ENCODE results near the gene AATK. TPM values are rescaled to one million over a fixed set of nuclear protein-coding genes. Genes with fewer than 3 reads are reported as not detected.

AATK gene
- polyA plus RNA-seq, 1 donor (not counting 4 experiments of a cell fraction or from before 2014, with no cell fraction given): 0.16 TPM

DNA sequence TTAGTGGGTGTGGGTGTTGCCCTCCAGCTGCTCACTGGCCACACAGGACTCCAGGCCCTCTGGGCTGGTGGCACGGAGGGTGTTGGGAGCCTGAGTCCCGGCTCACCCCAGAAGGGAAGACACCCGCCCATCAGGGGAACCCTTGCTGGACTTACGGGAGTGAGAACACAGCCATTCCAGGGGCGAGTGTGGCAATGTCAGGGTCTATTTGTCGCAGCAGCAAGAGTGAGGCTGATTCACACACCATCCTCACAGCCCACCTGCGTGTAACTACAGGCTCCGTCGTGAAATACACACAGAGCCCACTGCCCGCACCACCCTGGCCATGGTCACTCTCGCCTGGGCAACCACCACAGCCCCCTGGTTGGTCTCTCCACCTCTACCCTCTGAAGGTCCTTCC is 17.8 kb upstream of the AATK start:
- no peak overlapping the region for H3K27ac ChIP-seq (ENCODE audit: control insufficient read depth, insufficient read depth, low read length)
- no peak for FAIRE-seq
- TF ChIP-seq CTCF (optimal IDR thresholded peaks at IDR 0.05 in 1 of 3, IDR thresholded peaks at IDR 0.05 in 1 of 3, conservative IDR thresholded peaks at IDR 0.05 in 1 of 3; ENCODE audit: extremely low read depth in 1 of 3, insufficient read depth in 2 of 3, low read length in 3 of 3) (no peak), EZH2 (IDR thresholded peaks at IDR 0.05; ENCODE audit: low read length) (no peak)
- no peak overlapping the region for H3K9ac ChIP-seq (ENCODE audit: control insufficient read depth, extremely low read depth, insufficient read depth, low read length)
- H2AFZ ChIP-seq (ENCODE audit: control insufficient read depth, low read length): no peak overlapping the region
- no peak for DNase-seq (ENCODE audit: low read depth, low spot score)
- no peaks in the 10 kb centered on the region for H4K20me1 ChIP-seq (ENCODE audit: control insufficient read depth, extremely low read depth, insufficient read depth, low read length)
- H3K36me3 ChIP-seq (ENCODE audit: control insufficient read depth in 2 of 2, extremely low read depth in 1 of 2, insufficient read depth in 2 of 2, low read length in 2 of 2): no peaks in the 10 kb centered on the region
- H3K27me3 ChIP-seq (ENCODE audit: control insufficient read depth, extremely low read depth, insufficient read depth, low read length): peaks cover 7% of the 10 kb centered on the region
- H3K4me1 ChIP-seq (ENCODE audit: control insufficient read depth, extremely low read depth, insufficient read depth, low read length): no peaks in the 10 kb centered on the region
- dilution Hi-C loops (cut with MboI; ENCODE audit: extremely low pct_ligation_motif_present, low sequenced_read_pairs): no loop called here
- no peaks in the 10 kb centered on the region for H3K79me2 ChIP-seq (ENCODE audit: control insufficient read depth, insufficient read depth, low read length)
- H3K4me2 ChIP-seq (ENCODE audit: control insufficient read depth, extremely low read depth, insufficient read depth, low read depth, low read length): no peak overlapping the region
- no peak overlapping the region for H3K4me3 ChIP-seq (ENCODE audit: control insufficient read depth in 2 of 3, extremely low read depth in 1 of 3, insufficient read depth in 2 of 3, low read depth in 1 of 3, low read length in 3 of 3)
- H3K9me3 ChIP-seq (ENCODE audit: control insufficient read depth, low read depth, low read length): no peaks in the 10 kb centered on the region
- no peaks in the 10 kb centered on the region for H3K9me1 ChIP-seq (ENCODE audit: control insufficient read depth, extremely low read depth, insufficient read depth, low read length)

- H3K4me3 ChIP-seq (ENCODE audit: control insufficient read depth in 2 of 3, extremely low read depth in 1 of 3, insufficient read depth in 2 of 3, low read depth in 1 of 3, low read length in 3 of 3): no peak overlapping the region
- H3K4me2 ChIP-seq (ENCODE audit: control insufficient read depth, extremely low read depth, insufficient read depth, low read depth, low read length): no peak overlapping the region
- no peaks in the 10 kb centered on the region for H3K4me1 ChIP-seq (ENCODE audit: control insufficient read depth, extremely low read depth, insufficient read depth, low read length)
- H2AFZ ChIP-seq (ENCODE audit: control insufficient read depth, low read length): no peak overlapping the region
- H4K20me1 ChIP-seq (ENCODE audit: control insufficient read depth, extremely low read depth, insufficient read depth, low read length): no peaks in the 10 kb centered on the region
- H3K36me3 ChIP-seq (ENCODE audit: control insufficient read depth in 2 of 2, extremely low read depth in 1 of 2, insufficient read depth in 2 of 2, low read length in 2 of 2): no peaks in the 10 kb centered on the region
- dilution Hi-C loops (cut with MboI; ENCODE audit: extremely low pct_ligation_motif_present, low sequenced_read_pairs): no loop called here
- no peaks in the 10 kb centered on the region for H3K9me1 ChIP-seq (ENCODE audit: control insufficient read depth, extremely low read depth, insufficient read depth, low read length)
- H3K9ac ChIP-seq (ENCODE audit: control insufficient read depth, extremely low read depth, insufficient read depth, low read length): no peak overlapping the region
- H3K27ac ChIP-seq (ENCODE audit: control insufficient read depth, insufficient read depth, low read length): no peak overlapping the region
- FAIRE-seq (no peak), DNase-seq (ENCODE audit: low read depth, low spot score) (no peak)
- peaks cover 7% of the 10 kb centered on the region for H3K27me3 ChIP-seq (ENCODE audit: control insufficient read depth, extremely low read depth, insufficient read depth, low read length)
- H3K79me2 ChIP-seq (ENCODE audit: control insufficient read depth, insufficient read depth, low read length): no peaks in the 10 kb centered on the region
- TF ChIP-seq CTCF (optimal IDR thresholded peaks at IDR 0.05 in 1 of 3, IDR thresholded peaks at IDR 0.05 in 1 of 3, conservative IDR thresholded peaks at IDR 0.05 in 1 of 3; ENCODE audit: extremely low read depth in 1 of 3, insufficient read depth in 2 of 3, low read length in 3 of 3) (no peak), EZH2 (IDR thresholded peaks at IDR 0.05; ENCODE audit: low read length) (no peak)
- no peaks in the 10 kb centered on the region for H3K9me3 ChIP-seq (ENCODE audit: control insufficient read depth, low read depth, low read length)
Measured at GRCh38 chr17:81183316-81183715, 17.3 kb upstream of the AATK start.

Measured in keratinocyte (primary cell).